Keratinocyte (primary cell): ENCODE measurements around the gene NOL11. TPM values are rescaled to one million over a fixed set of nuclear protein-coding genes. Genes with fewer than 3 reads are reported as not detected.

Experiments
- DNase-seq: peaks from one replicate; pipeline ENCODE4 v3.0.0-alpha.2; 2011; ENCODE audit warnings: low read depth, missing footprints, low spot score
- FAIRE-seq: peaks from 2 replicates; lab custom pipeline; 2011; peaks lifted over from hg19 to GRCh38; lab: Jason Lieb, UNC
- H2AFZ ChIP-seq: 2 replicates; pipeline ENCODE4 v1.6.0; 2012; ENCODE audit warnings: low read length, control low read depth, inconsistent platforms; ENCODE audit not compliant: control insufficient read depth
- H3K27ac ChIP-seq: 2 replicates; pipeline ENCODE4 v1.5.1; 2011; ENCODE audit warnings: low read length; ENCODE audit not compliant: control insufficient read depth, insufficient read depth
- H3K27me3 ChIP-seq: 3 replicates; pipeline ENCODE4 v1.6.0; 2011; ENCODE audit warnings: low read length; ENCODE audit not compliant: control insufficient read depth, insufficient read depth; ENCODE audit errors: extremely low read depth
- H3K36me3 ChIP-seq, 2 experiments: 2 replicates in 1 of 2; 3 replicates in 1 of 2; pipeline ENCODE4 v1.5.1; 2011; ENCODE audit warnings: low read length in 2 of 2, mild to moderate bottlenecking in 1 of 2; ENCODE audit not compliant: control insufficient read depth in 2 of 2, insufficient read depth in 2 of 2; ENCODE audit errors: extremely low read depth in 1 of 2
- H3K4me1 ChIP-seq: 3 replicates; pipeline ENCODE4 v1.5.1; 2011; ENCODE audit warnings: low read length; ENCODE audit not compliant: control insufficient read depth, insufficient read depth; ENCODE audit errors: extremely low read depth
- H3K4me2 ChIP-seq: 3 replicates; pipeline ENCODE4 v1.6.0; 2011; ENCODE audit warnings: low read depth, low read length; ENCODE audit not compliant: control insufficient read depth, insufficient read depth; ENCODE audit errors: extremely low read depth
- H3K4me3 ChIP-seq, 3 experiments: fragments of 200-600 bp in 1 of 3; sonication (generic) in 1 of 3; 2 replicates in 2 of 3; 3 replicates in 1 of 3; pipeline ENCODE4 v1.5.1; 2011 to 2016; ENCODE audit warnings: low read length in 3 of 3, mild to moderate bottlenecking in 3 of 3, control low read depth in 2 of 3, inconsistent platforms in 1 of 3, low read depth in 1 of 3, mixed read lengths in 1 of 3, mixed run types in 1 of 3, moderate library complexity in 1 of 3; ENCODE audit not compliant: control insufficient read depth in 2 of 3, insufficient read depth in 2 of 3; ENCODE audit errors: extremely low read depth in 1 of 3
- H3K79me2 ChIP-seq: 2 replicates; pipeline ENCODE4 v1.6.0; 2012; ENCODE audit warnings: low read length; ENCODE audit not compliant: control insufficient read depth, insufficient read depth
- H3K9ac ChIP-seq: 3 replicates; pipeline ENCODE4 v1.6.0; 2011; ENCODE audit warnings: low read length; ENCODE audit not compliant: control insufficient read depth, insufficient read depth; ENCODE audit errors: extremely low read depth
- H3K9me1 ChIP-seq: 3 replicates; pipeline ENCODE4 v1.6.0; 2011; ENCODE audit warnings: low read length; ENCODE audit not compliant: control insufficient read depth, insufficient read depth; ENCODE audit errors: extremely low read depth
- H3K9me3 ChIP-seq: 2 replicates; pipeline ENCODE4 v1.5.1; 2012; ENCODE audit warnings: low read depth, low read length; ENCODE audit not compliant: control insufficient read depth
- H4K20me1 ChIP-seq: 3 replicates; pipeline ENCODE4 v1.6.0; 2011; ENCODE audit warnings: low read length; ENCODE audit not compliant: control insufficient read depth, insufficient read depth; ENCODE audit errors: extremely low read depth
- EZH2 ChIP-seq: IDR thresholded peaks from one replicate; pipeline ENCODE4 v1.6.1; 2012; ENCODE audit warnings: inconsistent platforms, mild to moderate bottlenecking, low read length, moderate library complexity
- dilution Hi-C: fragments of 300-500 bp; cut with MboI; formaldehyde crosslinking; loops from one replicate; pipeline ENCODE4 v1.7.0; 2020; ENCODE audit warnings: low sequenced_read_pairs; ENCODE audit not compliant: extremely low pct_ligation_motif_present
- polyA plus RNA-seq, 5 experiments: library from polyadenylated mRNA; depleted of rRNA in 3 of 5; stranded (reverse) in 3 of 5; stranded (forward) in 1 of 5; unstranded in 1 of 5; fragments of >200 nt; gene quantifications; 1 replicate in 1 of 5; 2 replicates in 3 of 5; 3 replicates in 1 of 5; pipeline versions ENCODE4 v1.2.1 to v1.2.3, GENCODE V29; 2011 to 2012; ENCODE audit warnings: missing spikeins in 2 of 5, low read depth in 1 of 5, low replicate concordance in 1 of 5
- TF ChIP-seq, protein P1 (sequence below), 3 experiments: IDR thresholded peaks in 1 of 3; conservative IDR thresholded peaks in 1 of 3; optimal IDR thresholded peaks in 1 of 3; 2 replicates in 2 of 3; 3 replicates in 1 of 3; pipeline versions ENCODE3 to v1.5.1; 2011; ENCODE audit warnings: low read length in 3 of 3, mild to moderate bottlenecking in 3 of 3, moderate library complexity in 2 of 3, control low read depth in 1 of 3, inconsistent platforms in 1 of 3; ENCODE audit not compliant: insufficient read depth in 2 of 3; ENCODE audit errors: extremely low read depth in 1 of 3

The NOL11 gene
- polyA plus RNA-seq, 1 donor (not counting 4 experiments of a cell fraction or from before 2014, with no cell fraction given) = 63.0 TPM

DNA sequence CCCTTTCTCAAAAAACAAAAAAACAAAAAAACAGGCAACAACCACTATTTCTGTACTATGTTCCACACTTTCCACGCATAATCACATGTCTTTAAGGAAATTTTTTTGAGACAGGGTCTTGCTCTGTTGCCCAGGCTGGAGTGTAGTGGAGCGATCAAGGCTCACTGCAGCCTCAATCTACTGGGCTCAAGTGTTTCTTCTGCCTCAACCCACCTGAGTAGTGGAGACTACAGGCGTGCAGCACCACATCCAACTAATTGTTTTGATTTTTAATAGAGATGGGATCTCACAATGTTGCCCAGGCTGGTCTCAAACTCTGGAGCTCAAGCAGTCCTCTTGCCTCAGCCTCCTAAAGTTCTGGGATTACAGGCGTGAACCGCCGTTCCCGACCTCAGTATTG, 54.9 kb downstream of the NOL11 start:
- dilution Hi-C loops = no loop called here
- Histone ChIP-seq H3K4me3 (no peak overlapping the region), H3K27ac (no peak overlapping the region)

GRCh38 chr17:67773246-67773645, 55.5 kb downstream of the NOL11 start:
- H3K27me3 ChIP-seq = no peaks in the 10 kb centered on the region
- dilution Hi-C loops = no loop called here
- H3K36me3 ChIP-seq = no peaks in the 10 kb centered on the region
- no peaks in the 10 kb centered on the region for H3K79me2 ChIP-seq
- no peak overlapping the region for H3K9ac ChIP-seq
- H4K20me1 ChIP-seq = no peaks in the 10 kb centered on the region
- H3K27ac ChIP-seq = no peak overlapping the region
- no peak overlapping the region for H3K4me3 ChIP-seq
- H2AFZ ChIP-seq = no peak overlapping the region
- H3K4me1 ChIP-seq = no peaks in the 10 kb centered on the region
- H3K4me2 ChIP-seq = no peak overlapping the region
- DNase-seq (no peak), FAIRE-seq (no peak)
- no peaks in the 10 kb centered on the region for H3K9me1 ChIP-seq
- TF ChIP-seq, protein P1, sequence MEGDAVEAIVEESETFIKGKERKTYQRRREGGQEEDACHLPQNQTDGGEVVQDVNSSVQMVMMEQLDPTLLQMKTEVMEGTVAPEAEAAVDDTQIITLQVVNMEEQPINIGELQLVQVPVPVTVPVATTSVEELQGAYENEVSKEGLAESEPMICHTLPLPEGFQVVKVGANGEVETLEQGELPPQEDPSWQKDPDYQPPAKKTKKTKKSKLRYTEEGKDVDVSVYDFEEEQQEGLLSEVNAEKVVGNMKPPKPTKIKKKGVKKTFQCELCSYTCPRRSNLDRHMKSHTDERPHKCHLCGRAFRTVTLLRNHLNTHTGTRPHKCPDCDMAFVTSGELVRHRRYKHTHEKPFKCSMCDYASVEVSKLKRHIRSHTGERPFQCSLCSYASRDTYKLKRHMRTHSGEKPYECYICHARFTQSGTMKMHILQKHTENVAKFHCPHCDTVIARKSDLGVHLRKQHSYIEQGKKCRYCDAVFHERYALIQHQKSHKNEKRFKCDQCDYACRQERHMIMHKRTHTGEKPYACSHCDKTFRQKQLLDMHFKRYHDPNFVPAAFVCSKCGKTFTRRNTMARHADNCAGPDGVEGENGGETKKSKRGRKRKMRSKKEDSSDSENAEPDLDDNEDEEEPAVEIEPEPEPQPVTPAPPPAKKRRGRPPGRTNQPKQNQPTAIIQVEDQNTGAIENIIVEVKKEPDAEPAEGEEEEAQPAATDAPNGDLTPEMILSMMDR (optimal IDR thresholded peaks at IDR 0.05 in 1 of 3, IDR thresholded peaks at IDR 0.05 in 1 of 3, conservative IDR thresholded peaks at IDR 0.05 in 1 of 3; ENCODE audit: extremely low read depth in 1 of 3, insufficient read depth in 2 of 3, low read length in 3 of 3) = no peak
- no peak for TF ChIP-seq EZH2
- H3K9me3 ChIP-seq = no peaks in the 10 kb centered on the region

More for the DNA sequence above, 54.9 kb downstream of the NOL11 start:
- FAIRE-seq (no peak), DNase-seq (no peak)
- no peak overlapping the region for H2AFZ ChIP-seq
- no peak for TF ChIP-seq EZH2
- TF ChIP-seq, protein P1 (optimal IDR thresholded peaks at IDR 0.05 in 1 of 3, IDR thresholded peaks at IDR 0.05 in 1 of 3, conservative IDR thresholded peaks at IDR 0.05 in 1 of 3; ENCODE audit: extremely low read depth in 1 of 3, insufficient read depth in 2 of 3, low read length in 3 of 3) = no peak
- H3K9me1 ChIP-seq = no peaks in the 10 kb centered on the region
- H3K9me3 ChIP-seq = no peaks in the 10 kb centered on the region
- no peaks in the 10 kb centered on the region for H3K27me3 ChIP-seq
- no peak overlapping the region for H3K4me2 ChIP-seq
- H3K9ac ChIP-seq = no peak overlapping the region
- no peaks in the 10 kb centered on the region for H4K20me1 ChIP-seq
- no peaks in the 10 kb centered on the region for H3K4me1 ChIP-seq
- H3K79me2 ChIP-seq = no peaks in the 10 kb centered on the region
- H3K36me3 ChIP-seq = no peaks in the 10 kb centered on the region
